ENCODE measurements around the gene SBNO2.

The SBNO2 gene

GRCh38 chr19:1105008-1105872, 68.8 kb downstream of the SBNO2 start:
- DNase-seq: no peak

- peak; percentile 24 for DNase-seq
These were observed 69.6 kb downstream of the SBNO2 start for GRCh38 chr19:1104311-1105007.

- peak; percentile 98 for DNase-seq
These were observed 70.3 kb downstream of the SBNO2 start, which contains the start of gene GPX4 for GRCh38 chr19:1103708-1104310. TSS of gene GPX4 (plus strand) at chr19:1103994. CDS start at chr19:1104044, 50 bp downstream.

- no peak for DNase-seq
These were observed 70.8 kb downstream of the SBNO2 start for GRCh38 chr19:1103132-1103707.

- DNase-seq: peak; percentile 96
These were observed 71.5 kb downstream of the SBNO2 start for GRCh38 chr19:1102407-1103131.

- DNase-seq: no peak
These were observed 72.8 kb downstream of the SBNO2 start for GRCh38 chr19:1101337-1101698.

- DNase-seq: no peak
These were observed 75.7 kb downstream of the SBNO2 start for GRCh38 chr19:1098177-1099051.

- DNase-seq: no peak
These were observed 76.3 kb downstream of the SBNO2 start for GRCh38 chr19:1097810-1098176.

GRCh38 chr19:1094978-1095701, 78.9 kb downstream of the SBNO2 start, which contains the start of gene POLR2E:
TSS of gene POLR2E (minus strand) at chr19:1095375. CDS start at chr19:1095315, 60 bp downstream.
- peak; percentile 94 for DNase-seq

GRCh38 chr19:1094655-1094977, 79.5 kb downstream of the SBNO2 start:
- no peak for DNase-seq

GRCh38 chr19:1093811-1094553, 80.1 kb downstream of the SBNO2 start:
- DNase-seq: no peak

- DNase-seq: no peak
These were observed 80.7 kb downstream of the SBNO2 start for GRCh38 chr19:1093330-1093729.

- no peak for DNase-seq
These were observed 82.4 kb downstream of the SBNO2 start for GRCh38 chr19:1091544-1092175.

- no peak for DNase-seq
These were observed 83.1 kb downstream of the SBNO2 start for GRCh38 chr19:1090731-1091543.

- no peak for DNase-seq
These were observed 84.2 kb downstream of the SBNO2 start for GRCh38 chr19:1089891-1090290.

GRCh38 chr19:1089126-1089771, 84.8 kb downstream of the SBNO2 start:
- DNase-seq: no peak

- no peak for DNase-seq
These were observed 85.6 kb downstream of the SBNO2 start for GRCh38 chr19:1088416-1089010.

All from kidney glomerular epithelial cell (primary cell).